ENCODE results near the gene SLC7A6. TPM values are rescaled to one million over a fixed set of nuclear protein-coding genes. Genes with fewer than 3 reads are reported as not detected.

SLC7A6 gene
- total and polyA plus RNA-seq, 2 of the 13 experiments (the other 11 are each of a cell fraction or from before 2014, with no cell fraction given), result 35.8 to 70.8 TPM

GRCh38 chr16:68328151-68328859 is 64.0 kb downstream of the SLC7A6 start (continued):
- TF ChIP-seq ZSCAN5A (CRISPR knock-in tag; IDR thresholded peaks at IDR 0.05; ENCODE audit: borderline replicate concordance) (no peak), ZNF761 (CRISPR knock-in tag; conservative IDR thresholded peaks at IDR 0.05) (0 out of 2 replicates have a peak, but pooled peaks have one; percentile 49), NONO (IDR thresholded peaks at IDR 0.05) (no peak), NONO (CRISPR knock-in tag; conservative IDR thresholded peaks at IDR 0.05) (no peak), ZFP62 (CRISPR knock-in tag; IDR thresholded peaks at IDR 0.05) (no peak), MAZ (IDR thresholded peaks at IDR 0.05; ENCODE audit: borderline replicate concordance, low read depth, low read length) (no peak), MAZ (CRISPR knock-in tag; IDR thresholded peaks at IDR 0.05; ENCODE audit: low read depth) (peak; percentile 32; the same call in 1 of the 2 replicates), ADNP (CRISPR knock-in tag; IDR thresholded peaks at IDR 0.05) (no peak), FOSL2 (CRISPR knock-in tag; IDR thresholded peaks at IDR 0.05) (peak; percentile 56), HNRNPLL (IDR thresholded peaks at IDR 0.05; ENCODE audit: low read depth, low read length, poor library complexity, severe bottlenecking) (no peak), HMG20A (CRISPR knock-in tag; IDR thresholded peaks at IDR 0.05; ENCODE audit: borderline replicate concordance) (peak; percentile 66; the same call in 1 of the 2 replicates), ZSCAN22 (CRISPR knock-in tag; IDR thresholded peaks at IDR 0.05) (no peak), HNRNPUL1 (IDR thresholded peaks at IDR 0.05; ENCODE audit: low read depth, low read length) (no peak), ZBTB38 (CRISPR knock-in tag; IDR thresholded peaks at IDR 0.05) (peak; percentile 77), GPBP1L1 (CRISPR knock-in tag; IDR thresholded peaks at IDR 0.05) (no peak)
- TF ChIP-seq, protein P1, sequence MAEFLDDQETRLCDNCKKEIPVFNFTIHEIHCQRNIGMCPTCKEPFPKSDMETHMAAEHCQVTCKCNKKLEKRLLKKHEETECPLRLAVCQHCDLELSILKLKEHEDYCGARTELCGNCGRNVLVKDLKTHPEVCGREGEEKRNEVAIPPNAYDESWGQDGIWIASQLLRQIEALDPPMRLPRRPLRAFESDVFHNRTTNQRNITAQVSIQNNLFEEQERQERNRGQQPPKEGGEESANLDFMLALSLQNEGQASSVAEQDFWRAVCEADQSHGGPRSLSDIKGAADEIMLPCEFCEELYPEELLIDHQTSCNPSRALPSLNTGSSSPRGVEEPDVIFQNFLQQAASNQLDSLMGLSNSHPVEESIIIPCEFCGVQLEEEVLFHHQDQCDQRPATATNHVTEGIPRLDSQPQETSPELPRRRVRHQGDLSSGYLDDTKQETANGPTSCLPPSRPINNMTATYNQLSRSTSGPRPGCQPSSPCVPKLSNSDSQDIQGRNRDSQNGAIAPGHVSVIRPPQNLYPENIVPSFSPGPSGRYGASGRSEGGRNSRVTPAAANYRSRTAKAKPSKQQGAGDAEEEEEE (CRISPR knock-in tag; IDR thresholded peaks at IDR 0.05; ENCODE audit: borderline replicate concordance), result no peak
- TF ChIP-seq, protein P2, sequence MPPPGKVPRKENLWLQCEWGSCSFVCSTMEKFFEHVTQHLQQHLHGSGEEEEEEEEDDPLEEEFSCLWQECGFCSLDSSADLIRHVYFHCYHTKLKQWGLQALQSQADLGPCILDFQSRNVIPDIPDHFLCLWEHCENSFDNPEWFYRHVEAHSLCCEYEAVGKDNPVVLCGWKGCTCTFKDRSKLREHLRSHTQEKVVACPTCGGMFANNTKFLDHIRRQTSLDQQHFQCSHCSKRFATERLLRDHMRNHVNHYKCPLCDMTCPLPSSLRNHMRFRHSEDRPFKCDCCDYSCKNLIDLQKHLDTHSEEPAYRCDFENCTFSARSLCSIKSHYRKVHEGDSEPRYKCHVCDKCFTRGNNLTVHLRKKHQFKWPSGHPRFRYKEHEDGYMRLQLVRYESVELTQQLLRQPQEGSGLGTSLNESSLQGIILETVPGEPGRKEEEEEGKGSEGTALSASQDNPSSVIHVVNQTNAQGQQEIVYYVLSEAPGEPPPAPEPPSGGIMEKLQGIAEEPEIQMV (CRISPR knock-in tag; IDR thresholded peaks at IDR 0.05; ENCODE audit: low read depth), result peak; percentile 81
- TF ChIP-seq, protein P3, sequence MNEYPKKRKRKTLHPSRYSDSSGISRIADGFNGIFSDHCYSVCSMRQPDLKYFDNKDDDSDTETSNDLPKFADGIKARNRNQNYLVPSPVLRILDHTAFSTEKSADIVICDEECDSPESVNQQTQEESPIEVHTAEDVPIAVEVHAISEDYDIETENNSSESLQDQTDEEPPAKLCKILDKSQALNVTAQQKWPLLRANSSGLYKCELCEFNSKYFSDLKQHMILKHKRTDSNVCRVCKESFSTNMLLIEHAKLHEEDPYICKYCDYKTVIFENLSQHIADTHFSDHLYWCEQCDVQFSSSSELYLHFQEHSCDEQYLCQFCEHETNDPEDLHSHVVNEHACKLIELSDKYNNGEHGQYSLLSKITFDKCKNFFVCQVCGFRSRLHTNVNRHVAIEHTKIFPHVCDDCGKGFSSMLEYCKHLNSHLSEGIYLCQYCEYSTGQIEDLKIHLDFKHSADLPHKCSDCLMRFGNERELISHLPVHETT (CRISPR knock-in tag; conservative IDR thresholded peaks at IDR 0.05), result no peak
- TF ChIP-seq, protein P4, sequence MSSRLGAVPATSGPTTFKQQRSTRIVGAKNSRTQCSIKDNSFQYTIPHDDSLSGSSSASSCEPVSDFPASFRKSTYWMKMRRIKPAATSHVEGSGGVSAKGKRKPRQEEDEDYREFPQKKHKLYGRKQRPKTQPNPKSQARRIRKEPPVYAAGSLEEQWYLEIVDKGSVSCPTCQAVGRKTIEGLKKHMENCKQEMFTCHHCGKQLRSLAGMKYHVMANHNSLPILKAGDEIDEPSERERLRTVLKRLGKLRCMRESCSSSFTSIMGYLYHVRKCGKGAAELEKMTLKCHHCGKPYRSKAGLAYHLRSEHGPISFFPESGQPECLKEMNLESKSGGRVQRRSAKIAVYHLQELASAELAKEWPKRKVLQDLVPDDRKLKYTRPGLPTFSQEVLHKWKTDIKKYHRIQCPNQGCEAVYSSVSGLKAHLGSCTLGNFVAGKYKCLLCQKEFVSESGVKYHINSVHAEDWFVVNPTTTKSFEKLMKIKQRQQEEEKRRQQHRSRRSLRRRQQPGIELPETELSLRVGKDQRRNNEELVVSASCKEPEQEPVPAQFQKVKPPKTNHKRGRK (CRISPR knock-in tag; IDR thresholded peaks at IDR 0.05), result no peak
